HG02588 (cell line): Measurements from ENCODE around the gene CD300LB.
"Not testable (repeated sequence)": the region's sequence is repeated elsewhere in the genome, so short reads cannot be mapped to it uniquely, and the experiment has no call there.

Source experiments
- ATAC-seq: cut with Tn5 transposase; IDR thresholded peaks from one replicate; pipeline ENCODE4 v1.9.1; 2021; ENCODE audit warnings: mild to moderate bottlenecking, moderate library complexity; ENCODE audit not compliant: unreplicated experiment

CD300LB gene

DNA sequence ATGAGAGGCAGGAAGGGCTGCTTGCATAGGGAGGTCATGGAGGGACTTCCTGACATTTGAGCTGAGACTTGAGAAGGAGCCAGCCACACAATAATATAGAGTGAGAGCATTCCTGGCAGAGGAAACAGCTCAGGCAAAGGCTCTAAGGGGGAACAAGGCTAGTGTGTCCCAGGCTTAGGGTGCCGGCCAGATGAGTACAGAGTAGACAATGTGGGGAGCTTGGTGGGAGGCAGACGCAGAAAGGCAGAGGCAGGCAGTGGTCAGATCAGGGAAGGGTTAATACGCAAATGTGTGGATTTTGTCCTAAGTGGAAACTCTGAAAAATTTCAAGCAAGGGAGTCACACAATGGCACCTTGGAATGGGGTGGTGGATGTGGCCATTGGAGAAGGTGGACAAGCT, 31.3 kb downstream of the CD300LB start:
- no peak for ATAC-seq

DNA sequence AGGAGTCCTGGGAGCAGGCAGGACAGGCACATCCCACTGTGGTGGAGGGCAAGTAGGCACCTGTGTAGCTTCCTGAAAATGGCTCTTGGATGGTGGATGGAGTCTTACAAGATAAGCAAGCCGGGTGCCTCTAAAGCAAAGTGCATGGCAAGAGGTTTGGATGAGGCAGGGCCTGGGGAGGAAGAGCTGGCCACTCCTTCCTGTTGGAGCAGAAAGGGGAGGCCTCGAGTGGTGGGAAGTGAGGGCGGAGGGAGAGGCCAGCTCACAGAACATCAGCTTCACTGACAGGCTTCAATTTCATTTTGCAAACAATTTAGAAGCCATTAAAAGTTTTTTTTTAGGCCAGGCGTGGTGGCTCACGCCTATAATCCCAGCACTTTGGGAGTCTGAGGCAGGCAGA, 33.8 kb downstream of the CD300LB start:
- no peak for ATAC-seq

DNA sequence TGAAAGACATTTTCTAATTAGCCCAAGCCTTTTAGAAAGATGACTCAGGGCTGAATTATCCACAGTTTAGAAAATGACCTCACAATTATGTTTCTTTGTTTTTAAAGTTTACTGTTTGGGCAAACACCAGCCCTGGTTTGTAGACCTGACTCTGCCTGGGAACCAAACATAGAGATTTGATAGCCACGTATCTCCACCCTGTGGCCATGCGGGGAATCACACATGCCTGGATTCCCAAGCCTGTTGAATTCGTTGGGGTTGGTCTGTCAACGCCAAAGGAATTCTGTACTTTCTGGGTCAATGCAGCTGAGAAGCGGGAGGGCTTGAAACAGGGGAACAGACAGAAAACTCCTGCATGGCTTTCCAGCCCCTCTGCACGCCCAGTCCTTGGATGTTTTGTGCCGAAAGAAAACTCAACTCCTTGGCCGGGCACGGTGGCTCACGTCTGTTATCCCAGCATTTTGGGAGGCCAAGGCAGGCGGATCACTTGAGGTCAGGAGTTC, 37.9 kb downstream of the CD300LB start:
- ATAC-seq: no peak

DNA sequence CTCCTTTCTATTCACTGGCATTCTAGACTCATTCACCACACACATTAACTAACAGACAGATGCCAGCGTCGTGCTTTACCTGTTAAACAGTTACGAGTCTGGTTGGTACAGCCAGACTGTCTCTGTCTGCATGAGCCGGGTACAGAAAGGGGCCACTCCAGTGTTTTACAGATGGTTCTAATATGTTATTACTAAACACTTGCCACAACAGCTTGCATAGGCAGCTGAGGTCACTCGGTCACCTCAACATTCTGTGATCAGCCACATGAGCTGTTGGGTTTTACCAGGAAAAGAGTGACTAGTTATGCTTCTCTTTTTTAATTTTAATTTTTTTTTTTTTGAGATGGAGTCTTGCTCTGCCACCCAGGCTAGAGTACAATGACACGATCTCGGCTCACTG, 39.6 kb downstream of the CD300LB start:
- ATAC-seq: no peak

DNA sequence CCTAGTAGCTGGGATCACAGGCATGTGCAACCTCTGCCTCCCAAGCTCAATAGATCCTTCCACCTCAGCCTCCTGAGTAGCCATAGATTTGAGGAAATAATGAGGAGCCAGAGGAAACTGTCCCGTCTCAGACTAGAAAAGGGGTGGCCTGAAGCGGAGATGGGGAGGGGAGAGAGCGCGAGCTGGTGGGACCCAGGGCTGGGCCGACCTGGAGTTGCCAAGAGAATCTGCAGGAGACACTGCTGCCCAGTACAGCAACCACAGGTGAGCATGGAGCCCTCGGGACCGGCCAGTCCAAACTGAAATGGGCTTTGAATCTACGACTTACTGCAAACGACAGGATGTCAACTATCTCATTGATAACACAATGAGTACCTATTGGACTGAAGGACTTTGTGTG, 40.6 kb downstream of the CD300LB start:
- ATAC-seq: no peak

DNA sequence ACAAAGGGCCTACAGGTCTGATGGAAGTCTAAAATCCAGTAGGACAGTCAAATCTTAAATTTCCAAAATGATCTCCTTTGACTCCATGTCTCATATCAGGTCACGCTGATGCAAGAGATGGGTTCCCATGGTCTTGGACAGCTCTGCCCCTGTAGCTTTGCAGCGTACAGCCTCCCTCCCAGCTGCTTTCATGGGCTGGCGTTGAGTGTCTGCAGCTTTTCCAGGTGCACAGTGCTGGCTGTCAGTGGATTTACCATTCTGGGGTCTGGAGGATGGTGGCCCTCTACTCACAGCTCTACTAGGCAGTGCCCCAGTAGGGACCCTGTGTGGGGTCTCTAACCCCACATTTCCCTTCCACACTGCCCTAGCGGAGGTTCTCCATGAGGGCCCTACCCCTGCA, 43.0 kb downstream of the CD300LB start:
- not testable (repeated sequence) for ATAC-seq

DNA sequence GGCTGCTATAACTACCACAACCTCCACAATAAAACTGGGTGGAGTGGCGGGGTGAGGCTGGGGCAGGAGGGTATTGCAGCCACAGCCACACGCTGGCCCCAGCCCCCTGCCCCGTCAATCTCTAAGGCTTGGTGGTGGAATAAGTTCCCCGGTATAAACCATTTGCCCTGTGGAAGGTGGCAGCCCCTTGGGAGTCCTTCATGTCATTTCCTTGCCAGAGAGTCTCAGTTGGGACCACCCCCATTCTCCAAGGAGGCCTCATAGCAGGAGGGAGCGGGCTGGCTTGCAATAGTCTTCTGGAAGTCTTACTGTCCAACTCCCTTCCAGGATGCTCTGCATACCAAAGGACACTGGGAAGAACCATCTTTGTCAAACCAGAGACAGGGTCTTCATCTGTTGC, 45.4 kb downstream of the CD300LB start:
- no peak for ATAC-seq

DNA sequence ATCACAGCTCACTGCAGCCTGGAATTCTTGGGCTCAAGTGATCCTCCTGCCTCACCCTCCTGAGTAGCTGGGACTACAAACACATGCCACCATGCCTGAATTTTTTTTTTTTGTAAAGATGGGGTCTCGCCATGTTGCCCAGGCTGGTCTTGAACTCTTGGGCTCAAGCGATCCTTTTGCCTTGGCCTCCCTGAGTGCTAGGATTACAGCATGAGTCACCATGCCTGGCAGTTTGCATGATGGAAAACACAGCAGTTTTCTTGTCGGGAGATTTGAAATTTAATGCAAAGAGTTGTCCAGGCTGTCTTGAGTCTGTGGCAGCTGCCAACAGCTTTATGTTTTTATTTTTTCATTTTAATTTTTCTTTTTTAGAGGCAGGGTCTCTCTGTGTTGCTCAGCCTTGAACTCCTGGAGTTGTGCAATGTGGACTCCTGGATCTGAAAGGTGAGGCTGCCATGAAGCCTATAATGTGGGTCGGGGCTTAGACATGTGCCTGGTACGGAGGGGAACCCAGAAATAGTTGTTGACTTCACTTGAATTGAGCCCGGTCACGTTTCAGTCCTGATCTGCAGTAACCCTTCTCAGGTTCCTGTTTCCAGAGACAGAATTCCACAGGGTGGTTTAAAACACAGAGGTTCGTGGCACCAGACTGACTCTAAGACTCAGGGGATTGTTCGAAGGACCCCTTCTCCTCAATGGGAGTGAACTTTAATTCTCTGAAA, 46.1 kb downstream of the CD300LB start:
- ATAC-seq: no peak

DNA sequence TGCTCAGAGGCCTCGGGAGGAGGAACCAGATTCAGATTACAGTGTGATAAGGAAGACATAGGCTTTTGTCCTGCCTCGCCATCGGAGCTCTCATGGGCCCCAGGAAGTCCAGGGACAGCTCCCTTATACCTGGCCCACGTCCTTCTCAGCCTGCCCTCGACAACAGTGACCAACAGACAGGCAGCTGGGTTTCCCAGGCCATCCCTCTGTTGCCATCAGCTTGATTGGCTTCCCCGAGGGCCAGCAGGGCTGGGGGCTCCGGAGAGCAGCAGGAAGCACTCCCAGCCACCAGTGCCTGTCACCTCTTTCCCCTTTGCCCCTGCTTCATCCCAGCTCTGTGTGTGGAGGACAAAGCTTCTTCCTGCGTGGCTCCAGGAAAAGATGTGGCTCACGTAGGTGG, 47.2 kb downstream of the CD300LB start:
- no peak for ATAC-seq

DNA sequence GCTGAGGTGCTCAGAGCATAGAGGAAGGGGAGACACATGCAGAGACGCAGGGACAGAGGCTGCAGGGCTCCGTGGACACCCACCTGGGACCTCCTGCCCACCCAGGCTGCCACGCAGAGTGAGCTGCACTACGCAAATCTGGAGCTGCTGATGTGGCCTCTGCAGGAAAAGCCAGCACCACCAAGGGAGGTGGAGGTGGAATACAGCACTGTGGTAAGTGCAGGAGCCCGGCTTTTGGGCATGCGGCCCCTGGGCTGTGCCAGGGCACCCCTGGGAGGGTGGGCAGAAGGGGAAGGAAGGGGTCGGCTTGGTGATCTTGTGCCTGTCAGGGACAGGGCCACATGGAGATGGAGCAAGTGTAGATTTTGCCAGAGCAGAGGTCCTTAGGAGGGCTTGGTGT, 49.7 kb downstream of the CD300LB start:
- ATAC-seq: no peak

DNA sequence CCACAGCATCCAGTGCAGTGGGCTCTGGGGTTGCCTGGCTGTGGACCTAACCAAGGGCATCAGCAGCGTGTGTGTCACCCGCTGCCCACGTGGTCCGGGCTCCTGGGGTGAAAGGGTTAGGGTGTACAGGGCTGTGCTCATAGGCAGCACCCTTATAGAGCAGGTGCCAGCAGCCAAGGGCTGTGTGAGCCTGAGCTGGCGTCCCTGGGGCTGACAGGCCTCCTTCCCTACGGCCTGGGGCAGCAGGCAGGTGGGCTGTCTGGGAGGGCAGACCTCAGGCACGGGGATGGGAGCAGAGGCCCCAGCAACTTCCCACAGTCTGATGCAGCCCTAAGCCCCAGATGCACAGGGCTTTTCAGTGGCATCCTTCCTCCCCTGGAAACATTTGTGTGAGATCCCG, 51.0 kb downstream of the CD300LB start:
- ATAC-seq: no peak

DNA sequence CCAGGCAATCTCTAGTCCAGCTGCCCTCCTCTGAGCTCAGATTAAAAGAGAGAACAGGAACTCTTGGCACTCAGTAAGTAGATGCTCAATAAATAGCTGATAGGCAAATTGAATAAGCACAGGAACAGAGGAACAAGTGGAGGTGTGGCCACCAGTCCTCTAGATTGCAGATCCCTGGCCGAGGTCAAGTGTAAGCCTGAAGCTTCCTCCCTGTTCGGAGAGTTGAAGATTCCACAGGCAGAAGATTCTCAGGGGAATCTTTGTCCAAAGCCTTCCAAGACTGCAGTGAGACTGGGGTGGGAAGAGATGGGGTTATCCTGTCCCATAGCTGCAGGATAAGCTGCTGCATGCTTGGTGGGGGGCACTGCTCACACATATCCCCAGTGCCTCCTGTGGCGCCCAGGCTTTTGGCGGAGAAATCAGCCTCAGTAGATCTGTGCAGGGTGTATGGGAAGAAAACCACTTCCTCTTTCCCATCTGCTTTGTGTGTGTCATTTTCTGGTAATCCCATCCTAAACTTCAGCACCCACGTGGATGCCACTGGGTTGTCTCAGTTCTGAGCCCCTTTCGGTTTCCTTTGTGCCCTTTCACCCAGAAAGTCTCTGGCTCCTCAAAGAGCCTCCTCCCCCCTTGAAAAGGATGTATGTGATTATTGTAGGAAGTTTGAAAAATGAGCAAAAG, 52.7 kb downstream of the CD300LB start:
- ATAC-seq: no peak

DNA sequence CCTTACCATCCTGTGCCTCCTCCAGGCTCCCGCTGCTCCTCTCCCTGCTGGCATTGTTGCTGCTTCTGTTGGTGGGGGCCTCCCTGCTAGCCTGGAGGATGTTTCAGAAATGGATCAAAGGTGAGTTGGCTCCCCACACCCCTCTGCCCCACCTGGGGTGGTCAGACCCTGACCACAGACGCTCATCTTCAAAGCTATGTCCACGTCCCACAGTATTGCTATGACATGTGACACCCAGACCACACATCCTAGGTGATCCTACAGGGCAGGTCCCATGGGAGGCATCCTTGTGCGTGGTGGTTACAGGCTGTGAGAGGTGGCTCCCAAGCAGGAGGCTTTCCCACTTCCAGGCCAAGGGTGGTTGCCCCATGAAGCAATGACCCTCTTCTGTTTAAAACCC, 53.9 kb downstream of the CD300LB start:
- no peak for ATAC-seq

DNA sequence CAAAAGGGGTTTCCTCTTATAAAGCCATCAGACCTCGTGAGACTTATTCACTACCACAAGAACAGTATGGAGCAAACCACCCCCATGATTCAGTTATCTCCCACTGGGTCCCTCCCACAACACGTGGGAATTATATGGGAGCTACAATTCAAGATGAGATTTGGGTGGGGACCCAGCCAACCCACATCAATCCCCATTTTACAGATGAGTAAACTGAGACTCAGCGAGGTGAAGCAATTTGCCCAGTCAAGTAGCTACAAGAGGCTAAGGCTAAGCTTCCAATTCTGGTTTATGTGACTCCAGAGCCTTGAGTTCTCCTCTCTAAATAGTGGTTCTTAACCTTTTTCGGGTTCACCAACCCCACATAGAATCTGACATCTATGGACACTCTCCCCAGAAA, 56.1 kb downstream of the CD300LB start:
- ATAC-seq: no peak

DNA sequence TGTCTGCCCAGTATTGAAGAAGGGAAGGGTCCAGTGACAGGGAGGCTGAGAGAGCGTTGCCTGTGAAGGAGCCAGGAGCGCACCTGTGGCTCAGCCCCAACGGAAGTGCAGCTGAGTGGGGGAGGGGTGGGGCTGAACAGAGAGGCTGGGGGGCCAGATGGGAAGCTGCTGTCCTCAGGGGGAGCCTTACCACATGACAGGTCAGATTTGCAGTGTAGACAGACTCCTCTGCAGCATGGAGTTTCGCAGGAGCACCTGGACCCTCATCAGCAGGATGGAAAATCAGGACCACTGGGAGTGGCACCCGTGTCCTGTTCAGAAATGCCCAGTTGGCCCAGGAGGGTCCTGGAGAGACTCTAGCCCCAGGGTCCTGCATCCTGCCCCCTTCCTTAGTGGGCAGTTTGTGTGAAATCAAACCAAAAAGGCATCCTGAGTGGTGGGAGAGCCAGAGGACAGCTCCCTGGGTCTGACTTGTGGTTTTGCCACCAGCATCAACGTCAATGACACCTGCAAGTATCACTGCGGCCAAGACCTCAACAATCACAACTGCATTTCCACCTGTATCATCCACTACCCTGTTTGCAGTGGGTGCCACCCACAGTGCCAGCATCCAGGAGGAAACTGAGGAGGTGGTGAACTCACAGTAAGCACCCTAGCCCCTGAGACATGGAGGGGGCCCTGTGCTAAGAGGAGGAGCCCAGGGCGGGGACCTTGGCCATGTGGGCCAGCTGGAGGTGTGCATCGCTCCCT, 57.1 kb downstream of the CD300LB start:
- ATAC-seq: no peak

DNA sequence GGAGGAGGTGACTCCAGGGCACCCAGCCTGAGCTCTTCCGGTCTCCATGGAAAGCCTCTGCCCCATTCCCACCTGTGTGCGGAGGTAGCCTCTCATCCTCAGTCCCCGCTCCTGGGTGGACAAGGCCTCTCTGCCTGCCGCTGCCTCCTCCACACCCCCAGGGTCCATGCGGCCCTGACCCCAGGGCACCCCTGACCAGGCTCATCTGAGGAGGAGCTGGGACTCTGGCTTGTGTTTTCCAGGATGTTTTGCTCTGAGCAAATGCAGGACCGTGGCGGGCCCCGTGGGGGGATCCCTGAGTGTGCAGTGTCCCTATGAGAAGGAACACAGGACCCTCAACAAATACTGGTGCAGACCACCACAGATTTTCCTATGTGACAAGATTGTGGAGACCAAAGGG, 58.0 kb downstream of the CD300LB start:
- ATAC-seq: no peak

DNA sequence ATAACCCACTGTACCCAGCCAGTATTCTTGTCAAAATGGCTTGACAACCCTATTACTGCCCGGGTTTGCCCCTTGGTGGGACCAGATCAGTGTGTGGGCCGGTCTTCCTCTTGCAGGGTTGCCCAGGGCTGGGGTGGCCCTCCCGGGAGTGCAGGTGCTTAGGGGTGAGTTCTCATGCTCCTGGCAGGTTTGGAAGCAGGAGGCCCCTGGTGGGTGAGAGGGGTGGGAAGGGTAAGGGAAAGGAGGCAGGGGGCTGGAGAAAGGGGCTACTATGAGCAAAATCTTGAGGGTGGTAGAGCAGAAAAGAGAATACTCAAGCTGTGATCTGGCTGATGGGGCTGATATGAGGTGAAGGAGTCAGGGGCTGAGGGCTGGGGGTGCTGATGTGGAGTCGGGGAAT, 58.4 kb downstream of the CD300LB start:
- ATAC-seq: no peak

DNA sequence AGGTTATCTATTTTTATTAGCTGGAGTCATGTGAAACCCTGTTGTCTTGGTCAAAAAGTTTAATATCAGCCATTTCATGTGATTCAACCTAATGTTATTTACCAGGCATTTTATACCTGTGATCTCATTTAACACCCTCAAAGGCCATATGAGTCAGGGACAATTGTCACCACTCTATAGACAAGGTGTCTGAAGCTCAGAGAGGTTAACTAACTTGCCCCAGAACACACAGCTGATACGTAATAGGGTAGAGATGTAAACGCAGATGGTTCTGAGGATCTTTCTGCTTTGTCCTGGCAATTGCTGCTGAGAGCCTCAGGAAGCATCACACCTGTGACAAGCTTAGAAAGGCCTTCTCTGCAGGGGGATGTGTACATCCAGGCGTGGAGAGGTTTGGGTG, 59.9 kb downstream of the CD300LB start:
- no peak for ATAC-seq
